SK-N-SH (cell line): ENCODE results near the gene IPO11. TPM values are rescaled to one million over a fixed set of nuclear protein-coding genes. Genes with fewer than 3 reads are reported as not detected.

Experiments used
- CTCF ChIA-PET: fragments of 300-600, 350-600 bp; formaldehyde crosslinking; extraction: SDS; loops from one replicate; lab custom pipeline; 2021; lab: Yijun Ruan, JAX
- POLR2A ChIA-PET: fragments of 350-600 bp; sonication (Branson Sonifier 250); formaldehyde crosslinking; extraction: SDS; loops from one replicate; lab custom pipeline; 2020; ENCODE audit warnings: antibody characterized with exemption, inconsistent platforms; lab: Yijun Ruan, JAX
- DNase-seq: peaks from one replicate; pipeline ENCODE4 v3.0.0; 2012
- H2AFZ ChIP-seq: fragments of 200-600 bp; sonication (generic); 2 replicates; pipeline ENCODE4 v1.8.1; 2016; ENCODE audit warnings: antibody characterized with exemption, mild to moderate bottlenecking, low read depth
- H3F3A ChIP-seq: fragments of 200-600 bp; sonication (generic); replicated peaks from 2 replicates; pipeline ENCODE3; 2016; ENCODE audit warnings: antibody characterized with exemption, mild to moderate bottlenecking; ENCODE audit not compliant: insufficient read depth
- H3K27ac ChIP-seq, 2 experiments: fragments of 200-500 bp in 1 of 2; fragments of 200-600 bp in 1 of 2; sonication (Bioruptor generic) in 1 of 2; sonication (generic), shearing (Covaris generic) in 1 of 2; 2 replicates each; pipeline versions ENCODE4 v1.5.1 to v1.6.1; 2014 to 2016; ENCODE audit warnings: low read depth in 2 of 2, inconsistent platforms in 1 of 2, low read length in 1 of 2, mild to moderate bottlenecking in 1 of 2, mixed read lengths in 1 of 2
- H3K27me3 ChIP-seq: fragments of 200-600 bp; sonication (generic), shearing (Covaris generic); 2 replicates; pipeline ENCODE4 v1.6.1; 2016; ENCODE audit warnings: mixed run types; ENCODE audit not compliant: insufficient read depth
- H3K36me3 ChIP-seq, 2 experiments: fragments of 200-500 bp in 1 of 2; fragments of 200-600 bp in 1 of 2; sonication (Bioruptor generic) in 1 of 2; sonication (generic) in 1 of 2; replicated peaks in 1 of 2; 2 replicates each; pipeline versions ENCODE3 to v1.5.1; 2014 to 2016; ENCODE audit warnings: low read length in 1 of 2, mild to moderate bottlenecking in 1 of 2; ENCODE audit not compliant: insufficient read depth in 2 of 2, control insufficient read depth in 1 of 2
- H3K4me1 ChIP-seq, 2 experiments: fragments of 200-500 bp in 1 of 2; fragments of 200-600 bp in 1 of 2; sonication (Bioruptor generic) in 1 of 2; sonication (generic), shearing (Covaris generic) in 1 of 2; 2 replicates each; pipeline versions ENCODE4 v1.5.1 to v1.6.1; 2014 to 2016; ENCODE audit warnings: low read depth in 1 of 2, low read length in 1 of 2, mixed run types in 1 of 2; ENCODE audit not compliant: insufficient read depth in 2 of 2, control insufficient read depth in 1 of 2
- H3K4me2 ChIP-seq: fragments of 200-600 bp; sonication (generic), shearing (Covaris generic); 2 replicates; pipeline ENCODE4 v1.6.1; 2017; ENCODE audit warnings: mixed run types
- H3K4me3 ChIP-seq, 2 experiments: fragments of 200-500 bp in 1 of 2; fragments of 200-600 bp in 1 of 2; sonication (Bioruptor generic) in 1 of 2; sonication (generic), shearing (Covaris generic) in 1 of 2; 2 replicates each; pipeline versions ENCODE4 v1.5.1 to v1.8.1; 2014 to 2016; ENCODE audit warnings: low read depth in 2 of 2, inconsistent platforms in 1 of 2, low read length in 1 of 2, mild to moderate bottlenecking in 1 of 2, mixed read lengths in 1 of 2, moderate library complexity in 1 of 2
- H3K79me2 ChIP-seq: fragments of 200-600 bp; sonication (generic); 2 replicates; pipeline ENCODE4 v1.8.1; 2017; ENCODE audit warnings: mild to moderate bottlenecking; ENCODE audit not compliant: insufficient read depth
- H3K9ac ChIP-seq: fragments of 200-600 bp; sonication (generic); 2 replicates; pipeline ENCODE4 v1.6.1; 2017; ENCODE audit warnings: mixed run types
- H3K9me2 ChIP-seq: fragments of 200-600 bp; sonication (generic); 2 replicates; pipeline ENCODE4 v1.6.1; 2017; ENCODE audit warnings: mixed run types
- H3K9me3 ChIP-seq: fragments of 200-600 bp; sonication (generic); 2 replicates; pipeline ENCODE4 v1.6.1; 2017; ENCODE audit warnings: mixed run types, mild to moderate bottlenecking, moderate library complexity
- H4K20me1 ChIP-seq: fragments of 200-600 bp; sonication (generic); 2 replicates; pipeline ENCODE4 v1.6.1; 2017; ENCODE audit warnings: mild to moderate bottlenecking, mixed run types; ENCODE audit not compliant: insufficient read depth
- CHD2 ChIP-seq: fragments of 150-350 bp; IDR thresholded peaks from 2 replicates; pipeline ENCODE4 v1.6.1; 2018; ENCODE audit warnings: low read length; ENCODE audit not compliant: partially characterized antibody
- ELF1 ChIP-seq: IDR thresholded peaks from 2 replicates; pipeline ENCODE4 v1.4.0; 2012
- FOXM1 ChIP-seq: IDR thresholded peaks from 2 replicates; pipeline ENCODE4 v1.4.0; 2012; ENCODE audit warnings: low read depth, mild to moderate bottlenecking
- GABPA ChIP-seq: IDR thresholded peaks from 2 replicates; pipeline ENCODE4 v1.4.0; 2012; ENCODE audit warnings: low read depth, mild to moderate bottlenecking
- GATA2 ChIP-seq: sonication (generic); formaldehyde crosslinking; IDR thresholded peaks from 2 replicates; pipeline ENCODE4 v1.5.0; 2020; ENCODE audit warnings: mild to moderate bottlenecking, missing genetic modification reagents
- IRF3 ChIP-seq: fragments of 150-350 bp; IDR thresholded peaks from 2 replicates; pipeline ENCODE4 v1.6.1; 2016; ENCODE audit warnings: mild to moderate bottlenecking, low read depth, low read length
- RAD21 ChIP-seq: IDR thresholded peaks from 2 replicates; pipeline ENCODE4 v1.6.1; 2012; ENCODE audit warnings: mild to moderate bottlenecking, low read length
- RCOR1 ChIP-seq: fragments of 150-350 bp; IDR thresholded peaks from 2 replicates; pipeline ENCODE4 v1.6.1; 2017; ENCODE audit warnings: antibody characterized with exemption, low read length
- REST ChIP-seq: IDR thresholded peaks from 2 replicates; pipeline ENCODE4 v1.6.1; 2012; ENCODE audit warnings: mild to moderate bottlenecking, low read depth, low read length, moderate library complexity
- RFX5 ChIP-seq: IDR thresholded peaks from 2 replicates; pipeline ENCODE4 v1.6.1; 2012; ENCODE audit warnings: mild to moderate bottlenecking, improper control_type of control experiment, low read length
- RXRA ChIP-seq: IDR thresholded peaks from 2 replicates; pipeline ENCODE4 v1.4.0; 2012; ENCODE audit warnings: low read depth, mild to moderate bottlenecking, borderline replicate concordance
- SMC3 ChIP-seq: IDR thresholded peaks from 2 replicates; pipeline ENCODE4 v1.6.1; 2012; ENCODE audit warnings: low read depth, low read length, improper control_type of control experiment
- TAF1 ChIP-seq: IDR thresholded peaks from 2 replicates; pipeline ENCODE4 v1.6.1; 2012; ENCODE audit warnings: low read depth, mild to moderate bottlenecking, low read length, moderate library complexity, borderline replicate concordance
- TCF12 ChIP-seq: IDR thresholded peaks from 2 replicates; pipeline ENCODE4 v1.4.0; 2012
- YY1 ChIP-seq: IDR thresholded peaks from 2 replicates; pipeline ENCODE4 v1.4.0; 2012; ENCODE audit warnings: low read depth, mild to moderate bottlenecking
- WGBS: methylation state at CpG from one replicate; pipeline ENCODE4 v1.1.6; 2017; ENCODE audit warnings: low lambda C conversion rate; 5-methylcytosine and 5-hydroxymethylcytosine counted together
- polyA plus RNA-seq, 3 experiments: library from polyadenylated mRNA; depleted of rRNA; stranded (reverse); fragments of >200 nt; gene quantifications; 2 replicates each; pipeline ENCODE4 v1.2.3, GENCODE V29; 2012
- TF ChIP-seq, protein P1 (sequence below): IDR thresholded peaks from 2 replicates; pipeline ENCODE4 v1.4.0; 2012; ENCODE audit warnings: low read depth
- TF ChIP-seq, protein P2 (sequence below): IDR thresholded peaks from 2 replicates; pipeline ENCODE4 v1.4.0; 2012; ENCODE audit warnings: low read depth, borderline replicate concordance
- TF ChIP-seq, protein P3 (sequence below): IDR thresholded peaks from 2 replicates; pipeline ENCODE4 v1.4.0; 2012; ENCODE audit warnings: low read depth, borderline replicate concordance
- TF ChIP-seq, protein P4 (sequence below): fragments of 150-350 bp; IDR thresholded peaks from 2 replicates; pipeline ENCODE4 v1.6.1; 2017; ENCODE audit warnings: antibody characterized with exemption, low read length, low read depth, borderline replicate concordance

Gene IPO11
- polyA plus RNA-seq, 1 of the 3 experiments (the other 2 are of a cell fraction), result 8.1 TPM

GRCh38 chr5:62631909-62632580 is 219.5 kb downstream of the IPO11 start:
- H3K9me2 ChIP-seq, result no peaks in the 10 kb centered on the region
- no peaks in the 10 kb centered on the region for H4K20me1 ChIP-seq
- no peaks in the 10 kb centered on the region for H3K9me3 ChIP-seq
- no peak overlapping the region for H3K27ac ChIP-seq
- H3F3A ChIP-seq, result no peaks in the 10 kb centered on the region
- no peaks in the 10 kb centered on the region for H3K27me3 ChIP-seq
- H2AFZ ChIP-seq, result no peak overlapping the region
- ChIA-PET POLR2A (no interaction called here), CTCF (no interaction called here)
- no peaks in the 10 kb centered on the region for H3K79me2 ChIP-seq
- no peaks in the 10 kb centered on the region for H3K4me1 ChIP-seq
- peaks cover 17 to 27% of the 10 kb centered on the region in 2 experiments for H3K36me3 ChIP-seq
- TF ChIP-seq, protein P1, sequence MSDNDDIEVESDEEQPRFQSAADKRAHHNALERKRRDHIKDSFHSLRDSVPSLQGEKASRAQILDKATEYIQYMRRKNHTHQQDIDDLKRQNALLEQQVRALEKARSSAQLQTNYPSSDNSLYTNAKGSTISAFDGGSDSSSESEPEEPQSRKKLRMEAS, result no peak
- TF ChIP-seq, protein P2, sequence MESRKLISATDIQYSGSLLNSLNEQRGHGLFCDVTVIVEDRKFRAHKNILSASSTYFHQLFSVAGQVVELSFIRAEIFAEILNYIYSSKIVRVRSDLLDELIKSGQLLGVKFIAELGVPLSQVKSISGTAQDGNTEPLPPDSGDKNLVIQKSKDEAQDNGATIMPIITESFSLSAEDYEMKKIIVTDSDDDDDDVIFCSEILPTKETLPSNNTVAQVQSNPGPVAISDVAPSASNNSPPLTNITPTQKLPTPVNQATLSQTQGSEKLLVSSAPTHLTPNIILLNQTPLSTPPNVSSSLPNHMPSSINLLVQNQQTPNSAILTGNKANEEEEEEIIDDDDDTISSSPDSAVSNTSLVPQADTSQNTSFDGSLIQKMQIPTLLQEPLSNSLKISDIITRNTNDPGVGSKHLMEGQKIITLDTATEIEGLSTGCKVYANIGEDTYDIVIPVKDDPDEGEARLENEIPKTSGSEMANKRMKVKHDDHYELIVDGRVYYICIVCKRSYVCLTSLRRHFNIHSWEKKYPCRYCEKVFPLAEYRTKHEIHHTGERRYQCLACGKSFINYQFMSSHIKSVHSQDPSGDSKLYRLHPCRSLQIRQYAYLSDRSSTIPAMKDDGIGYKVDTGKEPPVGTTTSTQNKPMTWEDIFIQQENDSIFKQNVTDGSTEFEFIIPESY, result no peak
- TF ChIP-seq YY1, result no peak
- TF ChIP-seq RCOR1, result no peak
- TF ChIP-seq, protein P3, sequence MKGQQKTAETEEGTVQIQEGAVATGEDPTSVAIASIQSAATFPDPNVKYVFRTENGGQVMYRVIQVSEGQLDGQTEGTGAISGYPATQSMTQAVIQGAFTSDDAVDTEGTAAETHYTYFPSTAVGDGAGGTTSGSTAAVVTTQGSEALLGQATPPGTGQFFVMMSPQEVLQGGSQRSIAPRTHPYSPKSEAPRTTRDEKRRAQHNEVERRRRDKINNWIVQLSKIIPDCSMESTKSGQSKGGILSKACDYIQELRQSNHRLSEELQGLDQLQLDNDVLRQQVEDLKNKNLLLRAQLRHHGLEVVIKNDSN, result no peak
- H3K9ac ChIP-seq, result no peak overlapping the region
- WGBS, result 98% methylated on average over 3 of the region's 3 CpGs
- H3K4me3 ChIP-seq, result no peak overlapping the region
- no peak for DNase-seq
- H3K4me2 ChIP-seq, result no peak overlapping the region

- H3K27me3 ChIP-seq, result no peaks in the 10 kb centered on the region
- no peak overlapping the region for H3K4me2 ChIP-seq
- H3K9ac ChIP-seq, result no peak overlapping the region
- no peak for TF ChIP-seq ELF1
- no peak for TF ChIP-seq RAD21
- no peak for TF ChIP-seq IRF3
- no peak for TF ChIP-seq CHD2
- no peak for TF ChIP-seq GABPA
- TF ChIP-seq, protein P4, sequence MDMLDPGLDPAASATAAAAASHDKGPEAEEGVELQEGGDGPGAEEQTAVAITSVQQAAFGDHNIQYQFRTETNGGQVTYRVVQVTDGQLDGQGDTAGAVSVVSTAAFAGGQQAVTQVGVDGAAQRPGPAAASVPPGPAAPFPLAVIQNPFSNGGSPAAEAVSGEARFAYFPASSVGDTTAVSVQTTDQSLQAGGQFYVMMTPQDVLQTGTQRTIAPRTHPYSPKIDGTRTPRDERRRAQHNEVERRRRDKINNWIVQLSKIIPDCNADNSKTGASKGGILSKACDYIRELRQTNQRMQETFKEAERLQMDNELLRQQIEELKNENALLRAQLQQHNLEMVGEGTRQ, result no peak
- no peak for TF ChIP-seq TAF1
- TF ChIP-seq RXRA, result no peak
- TF ChIP-seq SMC3, result no peak
- no peak for TF ChIP-seq RFX5
- no peak for TF ChIP-seq TCF12
- TF ChIP-seq REST, result no peak
- TF ChIP-seq YY1, result no peak
- no peak for TF ChIP-seq RCOR1
- TF ChIP-seq GATA2 (CRISPR knock-in tag), result no peak
- no peak for TF ChIP-seq FOXM1
- no peak overlapping the region for H3K27ac ChIP-seq
- no peak overlapping the region for H3K4me3 ChIP-seq
- ChIA-PET POLR2A (no interaction called here), CTCF (no interaction called here)
- H3K9me3 ChIP-seq, result no peaks in the 10 kb centered on the region
- H2AFZ ChIP-seq, result no peak overlapping the region
- H3K36me3 ChIP-seq, result peaks cover 11 to 21% of the 10 kb centered on the region in 2 experiments
- H3K79me2 ChIP-seq, result no peaks in the 10 kb centered on the region
- H3K4me1 ChIP-seq, result no peaks in the 10 kb centered on the region
- H3K9me2 ChIP-seq, result no peaks in the 10 kb centered on the region
- H4K20me1 ChIP-seq, result no peaks in the 10 kb centered on the region
- H3F3A ChIP-seq, result no peaks in the 10 kb centered on the region
- no peak for DNase-seq
Measured at GRCh38 chr5:62633243-62633642, 220.7 kb downstream of the IPO11 start.
